Measurements from ENCODE around the gene RGS19. TPM values are rescaled to one million over a fixed set of nuclear protein-coding genes. Genes with fewer than 3 reads are reported as not detected.
A peak's percentile ranks its signal among the peaks of the same experiment; 100 is the strongest.

Gene RGS19
- total and polyA plus RNA-seq, 11 donors = 3.2 to 25.6 (median 5.3) TPM

DNA sequence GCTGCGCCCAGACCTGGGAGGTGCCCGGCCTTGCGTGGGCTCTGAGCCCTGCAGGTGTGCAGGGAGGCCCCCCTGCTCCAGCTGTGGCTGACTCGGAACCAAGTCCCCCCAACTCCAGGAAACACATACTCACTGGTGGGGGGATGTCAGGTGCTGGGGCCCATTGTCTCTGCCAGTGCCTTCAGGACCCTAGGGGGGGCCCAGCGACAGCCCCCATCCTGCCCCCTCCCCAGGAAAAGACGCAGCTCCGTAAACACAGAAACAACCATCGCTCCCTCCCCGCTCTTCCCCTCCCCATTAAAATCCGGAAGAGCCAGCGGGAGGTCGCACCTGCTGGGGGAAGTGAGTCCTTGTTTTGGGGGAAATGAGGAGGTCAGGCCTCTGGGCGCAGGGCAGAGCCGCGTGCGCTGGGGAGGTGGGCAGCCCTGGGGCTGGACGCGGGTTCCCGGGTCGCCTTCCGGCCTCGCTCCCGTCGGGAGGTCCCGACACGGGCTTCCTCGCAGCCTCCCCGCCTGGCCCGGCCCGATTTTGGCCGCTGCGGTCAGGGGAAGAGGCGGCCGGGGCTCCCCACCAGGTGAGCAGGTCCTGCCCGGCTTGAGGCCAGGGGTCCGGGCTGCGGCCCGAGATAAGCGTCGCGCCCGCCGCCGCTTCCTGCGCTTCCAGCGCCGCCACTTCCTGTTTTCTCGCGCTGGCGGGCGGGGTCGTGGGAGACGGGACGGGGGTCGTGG, 37.1 kb downstream of the RGS19 start:
- Histone ChIP-seq H3K4me3 (peak overlapping the region; percentile 6 to 61 (median 46)), H3K27me3 (peaks cover 0 to 74% (median 48%) of the 10 kb centered on the region in 9 donors), H3K27ac (peak overlapping the region; percentile 60 to 93 (median 80)), H3K9me3 (no peaks in the 10 kb centered on the region), H3K4me1 (peaks cover 8 to 59% (median 35%) of the 10 kb centered on the region in 12 donors), H3K36me3 (peaks cover 0 to 10% (median 0%) of the 10 kb centered on the region in 9 donors)
- DNase-seq (no peak), ATAC-seq (no peak)
- WGBS, 4 donors = 2 to 7% (median 3%) methylated on average over 20 to 55 of the region's 55 CpGs
- intact Hi-C loops (cut with DNase I) = no loop called here
- TF ChIP-seq POLR2A (IDR thresholded peaks at IDR 0.05) = no peak
- TF ChIP-seq, protein P1, sequence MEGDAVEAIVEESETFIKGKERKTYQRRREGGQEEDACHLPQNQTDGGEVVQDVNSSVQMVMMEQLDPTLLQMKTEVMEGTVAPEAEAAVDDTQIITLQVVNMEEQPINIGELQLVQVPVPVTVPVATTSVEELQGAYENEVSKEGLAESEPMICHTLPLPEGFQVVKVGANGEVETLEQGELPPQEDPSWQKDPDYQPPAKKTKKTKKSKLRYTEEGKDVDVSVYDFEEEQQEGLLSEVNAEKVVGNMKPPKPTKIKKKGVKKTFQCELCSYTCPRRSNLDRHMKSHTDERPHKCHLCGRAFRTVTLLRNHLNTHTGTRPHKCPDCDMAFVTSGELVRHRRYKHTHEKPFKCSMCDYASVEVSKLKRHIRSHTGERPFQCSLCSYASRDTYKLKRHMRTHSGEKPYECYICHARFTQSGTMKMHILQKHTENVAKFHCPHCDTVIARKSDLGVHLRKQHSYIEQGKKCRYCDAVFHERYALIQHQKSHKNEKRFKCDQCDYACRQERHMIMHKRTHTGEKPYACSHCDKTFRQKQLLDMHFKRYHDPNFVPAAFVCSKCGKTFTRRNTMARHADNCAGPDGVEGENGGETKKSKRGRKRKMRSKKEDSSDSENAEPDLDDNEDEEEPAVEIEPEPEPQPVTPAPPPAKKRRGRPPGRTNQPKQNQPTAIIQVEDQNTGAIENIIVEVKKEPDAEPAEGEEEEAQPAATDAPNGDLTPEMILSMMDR (IDR thresholded peaks at IDR 0.05) = no peak

DNA sequence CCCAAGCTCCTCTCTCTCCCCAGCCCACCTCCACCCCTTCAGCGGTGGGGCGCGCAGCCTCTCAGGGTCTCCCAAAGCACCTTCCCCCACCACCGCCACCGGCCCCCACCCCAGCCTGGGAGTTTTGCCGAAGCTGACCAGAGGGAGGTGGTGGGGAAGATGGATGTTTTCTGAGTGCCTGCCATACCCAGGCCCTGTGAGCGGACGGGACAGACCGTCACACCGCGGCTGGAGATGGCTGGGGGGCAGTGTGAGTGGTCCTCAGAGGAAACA, 37.6 kb downstream of the RGS19 start:
- no peak for TF ChIP-seq POLR2A (IDR thresholded peaks at IDR 0.05)
- TF ChIP-seq, protein P1 (IDR thresholded peaks at IDR 0.05) = no peak
- H3K36me3 ChIP-seq = peaks cover 0 to 5% (median 0%) of the 10 kb centered on the region in 9 donors
- no peaks in the 10 kb centered on the region for H3K9me3 ChIP-seq
- ATAC-seq (no peak), DNase-seq (no peak)
- peak overlapping the region; percentile 60 to 93 (median 80) for H3K27ac ChIP-seq
- peaks cover 0 to 75% (median 49%) of the 10 kb centered on the region in 9 donors for H3K27me3 ChIP-seq
- H3K4me3 ChIP-seq = peak overlapping the region; percentile 6 to 61 (median 46)
- intact Hi-C loops (cut with DNase I) = no loop called here
- H3K4me1 ChIP-seq = peaks cover 8 to 61% (median 35%) of the 10 kb centered on the region in 12 donors
- 8 to 16% (median 10%) methylated on average over 11 of the region's 11 CpGs for WGBS, 4 donors

DNA sequence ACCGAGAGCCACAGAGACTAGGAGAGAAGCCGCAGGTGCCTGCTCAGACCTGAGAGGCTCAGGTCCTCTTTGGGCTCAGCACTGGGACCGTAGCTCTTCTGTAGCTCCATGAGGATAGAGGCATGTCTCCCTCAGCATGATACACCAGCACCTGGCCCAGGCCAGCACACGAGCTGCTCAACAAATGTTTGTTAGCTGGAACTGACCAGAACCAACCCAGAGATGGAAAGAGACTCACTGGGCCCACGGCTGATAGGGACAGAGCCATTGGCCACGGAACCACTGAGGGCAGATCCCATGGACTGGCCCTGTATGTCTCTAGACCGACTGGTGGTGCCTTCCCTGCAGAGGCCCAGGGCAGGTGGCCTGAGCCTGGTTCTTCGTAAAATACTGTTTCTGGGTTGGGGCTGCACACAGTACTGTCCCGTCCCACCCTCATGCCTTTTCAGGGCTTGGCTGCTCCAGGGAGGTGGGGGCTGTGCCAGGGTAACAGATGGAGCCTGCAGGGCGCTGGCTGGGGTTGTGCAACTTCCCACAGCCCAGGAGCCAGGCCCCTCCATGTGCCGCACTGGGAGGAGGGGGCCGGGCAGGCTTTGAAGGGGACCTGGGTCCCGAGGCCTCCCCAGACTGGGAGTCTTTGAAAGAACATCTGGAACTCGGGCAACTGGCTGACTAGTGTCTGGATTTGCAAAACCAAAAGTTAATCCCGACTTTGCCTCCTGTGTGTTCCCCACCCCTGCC, 38.1 kb downstream of the RGS19 start:
- TF ChIP-seq, protein P1 (IDR thresholded peaks at IDR 0.05) = no peak
- no peak for TF ChIP-seq POLR2A (IDR thresholded peaks at IDR 0.05)
- DNase-seq (no peak), ATAC-seq (no peak)
- Histone ChIP-seq H3K4me1 (peaks cover 8 to 61% (median 35%) of the 10 kb centered on the region in 12 donors), H3K36me3 (no peaks in the 10 kb centered on the region), H3K9me3 (no peaks in the 10 kb centered on the region), H3K27me3 (peaks cover 0 to 75% (median 51%) of the 10 kb centered on the region in 9 donors), H3K27ac (peak overlapping the region in 11 of 12 donors; percentile 60 to 93 (median 82)), H3K4me3 (peak overlapping the region in 8 of 12 donors; percentile 42 to 61 (median 49))
- WGBS, 4 donors = 46 to 56% (median 52%) methylated on average over 12 to 15 of the region's 15 CpGs
- intact Hi-C loops (cut with DNase I) = no loop called here

Data from heart left ventricle (tissue), 16 donors.